ENCODE results near the gene ANGPTL4.

ANGPTL4 gene

DNA sequence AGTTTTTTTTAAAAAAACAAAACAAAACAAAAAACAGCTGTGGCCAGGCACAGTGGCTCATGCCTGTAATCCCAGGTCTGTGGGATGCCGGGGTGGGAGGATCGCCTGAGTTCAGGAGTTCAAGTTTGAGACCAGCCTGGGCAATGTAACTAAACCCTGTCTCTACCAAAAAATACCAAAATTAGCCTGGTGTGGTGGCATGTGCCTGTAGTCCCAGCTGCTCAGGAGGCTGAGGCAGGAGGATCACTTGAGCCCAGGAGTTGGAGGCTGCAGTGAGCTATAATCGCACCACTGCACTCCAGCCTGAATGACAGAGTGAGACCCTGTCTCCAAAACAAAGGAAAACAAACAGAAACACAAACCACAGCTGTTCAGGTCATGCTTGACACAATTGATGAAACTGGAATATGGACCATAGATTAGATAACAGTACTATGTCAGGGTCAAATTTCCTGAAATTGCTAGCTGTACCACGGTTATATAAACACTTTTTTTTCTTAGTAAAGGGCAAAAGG is 6.9 kb upstream of the ANGPTL4 start (continued):
- TF ChIP-seq, protein P1, sequence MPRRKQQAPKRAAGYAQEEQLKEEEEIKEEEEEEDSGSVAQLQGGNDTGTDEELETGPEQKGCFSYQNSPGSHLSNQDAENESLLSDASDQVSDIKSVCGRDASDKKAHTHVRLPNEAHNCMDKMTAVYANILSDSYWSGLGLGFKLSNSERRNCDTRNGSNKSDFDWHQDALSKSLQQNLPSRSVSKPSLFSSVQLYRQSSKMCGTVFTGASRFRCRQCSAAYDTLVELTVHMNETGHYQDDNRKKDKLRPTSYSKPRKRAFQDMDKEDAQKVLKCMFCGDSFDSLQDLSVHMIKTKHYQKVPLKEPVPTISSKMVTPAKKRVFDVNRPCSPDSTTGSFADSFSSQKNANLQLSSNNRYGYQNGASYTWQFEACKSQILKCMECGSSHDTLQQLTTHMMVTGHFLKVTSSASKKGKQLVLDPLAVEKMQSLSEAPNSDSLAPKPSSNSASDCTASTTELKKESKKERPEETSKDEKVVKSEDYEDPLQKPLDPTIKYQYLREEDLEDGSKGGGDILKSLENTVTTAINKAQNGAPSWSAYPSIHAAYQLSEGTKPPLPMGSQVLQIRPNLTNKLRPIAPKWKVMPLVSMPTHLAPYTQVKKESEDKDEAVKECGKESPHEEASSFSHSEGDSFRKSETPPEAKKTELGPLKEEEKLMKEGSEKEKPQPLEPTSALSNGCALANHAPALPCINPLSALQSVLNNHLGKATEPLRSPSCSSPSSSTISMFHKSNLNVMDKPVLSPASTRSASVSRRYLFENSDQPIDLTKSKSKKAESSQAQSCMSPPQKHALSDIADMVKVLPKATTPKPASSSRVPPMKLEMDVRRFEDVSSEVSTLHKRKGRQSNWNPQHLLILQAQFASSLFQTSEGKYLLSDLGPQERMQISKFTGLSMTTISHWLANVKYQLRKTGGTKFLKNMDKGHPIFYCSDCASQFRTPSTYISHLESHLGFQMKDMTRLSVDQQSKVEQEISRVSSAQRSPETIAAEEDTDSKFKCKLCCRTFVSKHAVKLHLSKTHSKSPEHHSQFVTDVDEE (CRISPR knock-in tag; IDR thresholded peaks at IDR 0.05) = no peak
- no peak for TF ChIP-seq ZNF565 (CRISPR knock-in tag; conservative IDR thresholded peaks at IDR 0.05; ENCODE audit: low read depth)
- no peak for TF ChIP-seq ARNTL (CRISPR knock-in tag; IDR thresholded peaks at IDR 0.05; ENCODE audit: borderline replicate concordance, low read depth)
- TF ChIP-seq ZC3H10 (CRISPR knock-in tag; IDR thresholded peaks at IDR 0.05) = no peak
- TF ChIP-seq ZFP30 (CRISPR knock-in tag; IDR thresholded peaks at IDR 0.05) = no peak
- no peak for TF ChIP-seq TOX (CRISPR knock-in tag; IDR thresholded peaks at IDR 0.05; ENCODE audit: borderline replicate concordance)
- TF ChIP-seq SNAI2 (CRISPR knock-in tag; IDR thresholded peaks at IDR 0.05) = no peak
- TF ChIP-seq ISL1 (CRISPR knock-in tag; IDR thresholded peaks at IDR 0.05) = no peak
- TF ChIP-seq CSDC2 (CRISPR knock-in tag; IDR thresholded peaks at IDR 0.05) = no peak
- TF ChIP-seq, protein P2, sequence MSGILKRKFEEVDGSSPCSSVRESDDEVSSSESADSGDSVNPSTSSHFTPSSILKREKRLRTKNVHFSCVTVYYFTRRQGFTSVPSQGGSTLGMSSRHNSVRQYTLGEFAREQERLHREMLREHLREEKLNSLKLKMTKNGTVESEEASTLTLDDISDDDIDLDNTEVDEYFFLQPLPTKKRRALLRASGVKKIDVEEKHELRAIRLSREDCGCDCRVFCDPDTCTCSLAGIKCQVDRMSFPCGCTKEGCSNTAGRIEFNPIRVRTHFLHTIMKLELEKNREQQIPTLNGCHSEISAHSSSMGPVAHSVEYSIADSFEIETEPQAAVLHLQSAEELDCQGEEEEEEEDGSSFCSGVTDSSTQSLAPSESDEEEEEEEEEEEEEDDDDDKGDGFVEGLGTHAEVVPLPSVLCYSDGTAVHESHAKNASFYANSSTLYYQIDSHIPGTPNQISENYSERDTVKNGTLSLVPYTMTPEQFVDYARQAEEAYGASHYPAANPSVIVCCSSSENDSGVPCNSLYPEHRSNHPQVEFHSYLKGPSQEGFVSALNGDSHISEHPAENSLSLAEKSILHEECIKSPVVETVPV (CRISPR knock-in tag; IDR thresholded peaks at IDR 0.05) = no peak
- no peak for TF ChIP-seq GLIS3 (CRISPR knock-in tag; IDR thresholded peaks at IDR 0.05)
- no peak for TF ChIP-seq RARB (CRISPR knock-in tag; IDR thresholded peaks at IDR 0.05)

DNA sequence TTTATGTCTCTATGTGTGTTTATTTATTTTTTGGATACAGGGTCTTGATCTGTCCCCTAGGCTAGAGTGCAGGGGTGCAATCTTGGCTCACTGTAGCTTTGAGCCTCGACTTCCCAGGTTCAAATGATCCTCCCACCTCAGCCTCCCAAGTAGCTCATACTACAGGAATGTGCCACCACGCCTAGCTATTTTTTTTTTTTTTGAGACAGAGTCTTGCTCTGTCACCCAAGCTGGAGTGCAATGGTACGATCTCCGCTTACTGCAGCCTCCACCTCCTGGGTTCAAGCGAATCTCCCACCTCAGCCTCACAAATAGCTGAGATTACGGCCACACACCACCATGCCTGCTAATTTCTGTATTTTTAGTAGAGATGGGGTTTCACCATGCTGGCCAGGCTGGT is 5.0 kb upstream of the ANGPTL4 start:
- TF ChIP-seq TCF4 (CRISPR knock-in tag; IDR thresholded peaks at IDR 0.05; ENCODE audit: borderline replicate concordance) (no peak), GLIS3 (CRISPR knock-in tag; IDR thresholded peaks at IDR 0.05) (no peak), CSDC2 (CRISPR knock-in tag; IDR thresholded peaks at IDR 0.05) (no peak), RARB (CRISPR knock-in tag; IDR thresholded peaks at IDR 0.05) (no peak), OSR1 (CRISPR knock-in tag; IDR thresholded peaks at IDR 0.05) (no peak), SNAI2 (CRISPR knock-in tag; IDR thresholded peaks at IDR 0.05) (no peak), ZFP30 (CRISPR knock-in tag; IDR thresholded peaks at IDR 0.05) (no peak), ZNF70 (CRISPR knock-in tag; IDR thresholded peaks at IDR 0.05) (no peak), BACH2 (CRISPR knock-in tag; IDR thresholded peaks at IDR 0.05; ENCODE audit: borderline replicate concordance) (no peak), TOX (CRISPR knock-in tag; IDR thresholded peaks at IDR 0.05; ENCODE audit: borderline replicate concordance) (no peak), ARNTL (CRISPR knock-in tag; IDR thresholded peaks at IDR 0.05; ENCODE audit: borderline replicate concordance, low read depth) (no peak), ISL1 (CRISPR knock-in tag; IDR thresholded peaks at IDR 0.05) (no peak), ESRRG (CRISPR knock-in tag; IDR thresholded peaks at IDR 0.05) (no peak)
- TF ChIP-seq, protein P1 (CRISPR knock-in tag; IDR thresholded peaks at IDR 0.05) = no peak
- TF ChIP-seq, protein P2 (CRISPR knock-in tag; IDR thresholded peaks at IDR 0.05) = no peak
- TF ChIP-seq, protein P3, sequence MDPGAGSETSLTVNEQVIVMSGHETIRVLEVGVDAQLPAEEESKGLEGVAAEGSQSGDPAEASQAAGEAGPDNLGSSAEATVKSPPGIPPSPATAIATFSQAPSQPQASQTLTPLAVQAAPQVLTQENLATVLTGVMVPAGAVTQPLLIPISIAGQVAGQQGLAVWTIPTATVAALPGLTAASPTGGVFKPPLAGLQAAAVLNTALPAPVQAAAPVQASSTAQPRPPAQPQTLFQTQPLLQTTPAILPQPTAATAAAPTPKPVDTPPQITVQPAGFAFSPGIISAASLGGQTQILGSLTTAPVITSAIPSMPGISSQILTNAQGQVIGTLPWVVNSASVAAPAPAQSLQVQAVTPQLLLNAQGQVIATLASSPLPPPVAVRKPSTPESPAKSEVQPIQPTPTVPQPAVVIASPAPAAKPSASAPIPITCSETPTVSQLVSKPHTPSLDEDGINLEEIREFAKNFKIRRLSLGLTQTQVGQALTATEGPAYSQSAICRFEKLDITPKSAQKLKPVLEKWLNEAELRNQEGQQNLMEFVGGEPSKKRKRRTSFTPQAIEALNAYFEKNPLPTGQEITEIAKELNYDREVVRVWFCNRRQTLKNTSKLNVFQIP (CRISPR knock-in tag; IDR thresholded peaks at IDR 0.05; ENCODE audit: borderline replicate concordance, low read depth) = no peak
- TF ChIP-seq, protein P4, sequence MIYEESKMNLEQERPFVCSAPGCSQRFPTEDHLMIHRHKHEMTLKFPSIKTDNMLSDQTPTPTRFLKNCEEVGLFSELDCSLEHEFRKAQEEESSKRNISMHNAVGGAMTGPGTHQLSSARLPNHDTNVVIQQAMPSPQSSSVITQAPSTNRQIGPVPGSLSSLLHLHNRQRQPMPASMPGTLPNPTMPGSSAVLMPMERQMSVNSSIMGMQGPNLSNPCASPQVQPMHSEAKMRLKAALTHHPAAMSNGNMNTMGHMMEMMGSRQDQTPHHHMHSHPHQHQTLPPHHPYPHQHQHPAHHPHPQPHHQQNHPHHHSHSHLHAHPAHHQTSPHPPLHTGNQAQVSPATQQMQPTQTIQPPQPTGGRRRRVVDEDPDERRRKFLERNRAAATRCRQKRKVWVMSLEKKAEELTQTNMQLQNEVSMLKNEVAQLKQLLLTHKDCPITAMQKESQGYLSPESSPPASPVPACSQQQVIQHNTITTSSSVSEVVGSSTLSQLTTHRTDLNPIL (CRISPR knock-in tag; IDR thresholded peaks at IDR 0.05; ENCODE audit: low read depth) = no peak
- TF ChIP-seq, protein P5, sequence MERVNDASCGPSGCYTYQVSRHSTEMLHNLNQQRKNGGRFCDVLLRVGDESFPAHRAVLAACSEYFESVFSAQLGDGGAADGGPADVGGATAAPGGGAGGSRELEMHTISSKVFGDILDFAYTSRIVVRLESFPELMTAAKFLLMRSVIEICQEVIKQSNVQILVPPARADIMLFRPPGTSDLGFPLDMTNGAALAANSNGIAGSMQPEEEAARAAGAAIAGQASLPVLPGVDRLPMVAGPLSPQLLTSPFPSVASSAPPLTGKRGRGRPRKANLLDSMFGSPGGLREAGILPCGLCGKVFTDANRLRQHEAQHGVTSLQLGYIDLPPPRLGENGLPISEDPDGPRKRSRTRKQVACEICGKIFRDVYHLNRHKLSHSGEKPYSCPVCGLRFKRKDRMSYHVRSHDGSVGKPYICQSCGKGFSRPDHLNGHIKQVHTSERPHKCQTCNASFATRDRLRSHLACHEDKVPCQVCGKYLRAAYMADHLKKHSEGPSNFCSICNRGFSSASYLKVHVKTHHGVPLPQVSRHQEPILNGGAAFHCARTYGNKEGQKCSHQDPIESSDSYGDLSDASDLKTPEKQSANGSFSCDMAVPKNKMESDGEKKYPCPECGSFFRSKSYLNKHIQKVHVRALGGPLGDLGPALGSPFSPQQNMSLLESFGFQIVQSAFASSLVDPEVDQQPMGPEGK (CRISPR knock-in tag; IDR thresholded peaks at IDR 0.05; ENCODE audit: borderline replicate concordance) = no peak
- ATAC-seq = no peak

Measured in SK-N-SH treated with all-trans-retinoic acid at 6 μM for 48 hours (cell line).